ENCODE data around the gene HMOX2.

Gene HMOX2

GRCh38 chr16:4461250-4462085, 14.7 kb upstream of the HMOX2 start:
- H3K4me3 ChIP-seq (ENCODE audit: control insufficient read depth, low read depth, low read length): no peak overlapping the region
- no peak for TF ChIP-seq CTCF (IDR thresholded peaks at IDR 0.05; ENCODE audit: control insufficient read depth, insufficient read depth, low read depth, low read length, missing control alignments)
- DNase-seq (ENCODE audit: low read depth): no peak

GRCh38 chr16:4463522-4464163, 12.6 kb upstream of the HMOX2 start:
- no peak overlapping the region for H3K4me3 ChIP-seq (ENCODE audit: control insufficient read depth, low read depth, low read length)
- no peak for DNase-seq (ENCODE audit: low read depth)
- TF ChIP-seq CTCF (IDR thresholded peaks at IDR 0.05; ENCODE audit: control insufficient read depth, insufficient read depth, low read depth, low read length, missing control alignments): no peak

- no peak for TF ChIP-seq CTCF (IDR thresholded peaks at IDR 0.05; ENCODE audit: control insufficient read depth, insufficient read depth, low read depth, low read length, missing control alignments)
- no peak for DNase-seq (ENCODE audit: low read depth)
- H3K4me3 ChIP-seq (ENCODE audit: control insufficient read depth, low read depth, low read length): no peak overlapping the region
Observed at GRCh38 chr16:4465977-4466779, 10.0 kb upstream of the HMOX2 start.

- DNase-seq (ENCODE audit: low read depth): no peak
- no peak overlapping the region for H3K4me3 ChIP-seq (ENCODE audit: control insufficient read depth, low read depth, low read length)
- no peak for TF ChIP-seq CTCF (IDR thresholded peaks at IDR 0.05; ENCODE audit: control insufficient read depth, insufficient read depth, low read depth, low read length, missing control alignments)
Observed at GRCh38 chr16:4467916-4468315, 8.3 kb upstream of the HMOX2 start.

GRCh38 chr16:4468972-4469371, 7.2 kb upstream of the HMOX2 start:
- H3K4me3 ChIP-seq (ENCODE audit: control insufficient read depth, low read depth, low read length): no peak overlapping the region
- no peak for DNase-seq (ENCODE audit: low read depth)
- no peak for TF ChIP-seq CTCF (IDR thresholded peaks at IDR 0.05; ENCODE audit: control insufficient read depth, insufficient read depth, low read depth, low read length, missing control alignments)

- no peak for DNase-seq (ENCODE audit: low read depth)
- H3K4me3 ChIP-seq (ENCODE audit: control insufficient read depth, low read depth, low read length): no peak overlapping the region
- no peak for TF ChIP-seq CTCF (IDR thresholded peaks at IDR 0.05; ENCODE audit: control insufficient read depth, insufficient read depth, low read depth, low read length, missing control alignments)
Observed at GRCh38 chr16:4471869-4472268, 4.3 kb upstream of the HMOX2 start.

Data from AG09309 (cell line).